Skeletal muscle satellite cell (primary cell): ENCODE measurements around the gene MGST3.
"Not testable (repeated sequence)": the region's sequence is repeated elsewhere in the genome, so short reads cannot be mapped to it uniquely, and the experiment has no call there.

Experiments used
- H3K27me3 ChIP-seq: 2 replicates; pipeline ENCODE4 v1.7.0; 2013; ENCODE audit warnings: low read length; ENCODE audit not compliant: control insufficient read depth, insufficient read depth
- H3K36me3 ChIP-seq: 2 replicates; pipeline ENCODE4 v1.7.0; 2013; ENCODE audit warnings: mild to moderate bottlenecking, control low read depth, low read length; ENCODE audit not compliant: insufficient read depth
- H3K4me1 ChIP-seq: 2 replicates; pipeline ENCODE4 v1.7.0; 2013; ENCODE audit warnings: low read length; ENCODE audit not compliant: control insufficient read depth, insufficient read depth
- H3K4me2 ChIP-seq: 2 replicates; pipeline ENCODE4 v1.7.0; 2013; ENCODE audit warnings: mild to moderate bottlenecking, low read length
- H3K4me3 ChIP-seq: 2 replicates; pipeline ENCODE4 v1.7.0; 2013; ENCODE audit warnings: low read length
- H3K9ac ChIP-seq: 2 replicates; pipeline ENCODE4 v1.7.0; 2013; ENCODE audit warnings: mild to moderate bottlenecking, low read depth, low read length, moderate library complexity
- H3K9me3 ChIP-seq: replicated peaks from 2 replicates; pipeline ENCODE4 v1.7.0; 2013; ENCODE audit warnings: mild to moderate bottlenecking, control low read depth, low read length

MGST3 gene

DNA sequence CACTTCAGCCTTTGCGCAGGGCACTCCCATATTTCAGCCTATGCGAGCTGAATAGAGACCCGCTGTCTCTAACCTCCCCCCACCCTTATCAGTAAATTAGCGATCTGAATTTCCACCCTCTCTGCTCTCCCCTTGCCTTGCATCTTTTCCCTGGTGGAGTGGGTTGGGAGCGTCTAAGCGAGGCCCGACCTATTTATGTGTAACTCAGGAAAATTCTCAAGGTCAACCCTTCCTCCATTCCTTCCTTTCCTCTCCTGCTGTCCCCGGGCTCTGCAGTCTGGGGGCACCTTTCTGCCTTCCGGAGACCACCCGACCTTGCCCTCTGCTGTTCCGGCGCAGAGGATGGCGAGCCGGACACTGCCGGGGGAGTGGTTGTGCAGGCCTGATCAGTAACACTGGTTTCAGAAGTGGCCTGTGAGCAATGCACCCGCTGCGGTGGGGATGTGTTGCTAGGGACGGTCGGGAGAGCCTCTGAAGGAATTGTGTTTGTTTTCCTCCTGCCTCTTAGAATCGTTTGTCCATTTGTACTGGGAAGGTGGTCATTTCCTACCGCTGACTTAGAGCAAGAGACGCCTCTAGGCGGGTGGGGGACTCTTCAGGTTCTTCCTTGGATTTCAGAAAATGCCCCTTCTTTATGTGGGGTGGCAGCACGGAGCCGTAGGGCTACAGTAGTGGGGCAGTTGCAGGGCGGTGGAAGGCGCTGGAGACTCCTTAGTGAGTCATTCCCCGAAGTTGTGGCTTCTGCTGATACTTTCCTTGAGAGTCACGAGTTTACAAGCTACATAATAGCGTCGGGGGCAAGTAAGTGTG, 513 bp downstream of the MGST3 start:
- H3K9ac ChIP-seq: peak overlapping the region; percentile 96
- no peaks in the 10 kb centered on the region for H3K27me3 ChIP-seq
- peaks cover 10% of the 10 kb centered on the region for H3K36me3 ChIP-seq
- peaks cover 24% of the 10 kb centered on the region for H3K4me1 ChIP-seq
- peak overlapping the region; percentile 99 for H3K4me3 ChIP-seq
- no peaks in the 10 kb centered on the region for H3K9me3 ChIP-seq
- peak overlapping the region; percentile 91 for H3K4me2 ChIP-seq

DNA sequence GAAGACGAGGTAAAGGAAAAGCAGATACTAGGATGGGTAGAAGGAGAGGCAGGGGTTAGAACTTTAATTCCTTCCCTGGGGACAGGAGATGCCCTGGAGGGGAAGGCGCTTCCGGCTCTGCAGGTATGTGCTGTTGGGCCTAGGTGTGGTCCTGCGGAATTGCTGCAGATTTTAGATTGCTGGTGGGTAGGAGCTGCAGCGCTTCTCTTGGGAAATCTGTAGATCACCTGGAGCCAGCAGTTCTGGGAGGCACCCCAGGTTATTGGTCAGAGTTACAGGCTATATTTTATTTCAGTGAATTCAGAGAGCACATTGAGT, 1.1 kb downstream of the MGST3 start:
- H3K4me1 ChIP-seq: peaks cover 24% of the 10 kb centered on the region
- peak overlapping the region; percentile 99 for H3K4me3 ChIP-seq
- peak overlapping the region; percentile 91 for H3K4me2 ChIP-seq
- peaks cover 10% of the 10 kb centered on the region for H3K36me3 ChIP-seq
- H3K9ac ChIP-seq: peak overlapping the region; percentile 96
- no peaks in the 10 kb centered on the region for H3K27me3 ChIP-seq
- H3K9me3 ChIP-seq: no peaks in the 10 kb centered on the region

DNA sequence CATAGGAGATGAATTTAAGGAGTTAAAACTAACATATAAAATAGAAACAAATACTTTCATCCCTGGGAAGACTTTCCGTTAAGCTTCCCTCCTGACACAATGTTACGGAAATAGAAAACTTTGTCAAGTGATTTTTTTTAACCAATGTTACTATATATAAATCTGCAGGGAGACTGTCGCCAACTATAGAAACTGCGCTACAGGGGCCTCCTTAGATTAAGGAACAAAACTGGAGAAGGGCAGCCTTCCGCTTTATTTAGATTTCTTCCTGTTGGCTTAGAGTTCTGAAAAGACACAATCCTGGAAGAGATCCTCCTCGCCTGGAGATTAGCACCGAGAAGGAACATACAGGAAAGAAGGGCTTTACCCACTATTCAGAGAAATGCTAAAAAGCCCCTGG, 1.5 kb downstream of the MGST3 start:
- no peaks in the 10 kb centered on the region for H3K27me3 ChIP-seq
- H3K36me3 ChIP-seq: peaks cover 13% of the 10 kb centered on the region
- H3K4me3 ChIP-seq: peak overlapping the region; percentile 99
- no peaks in the 10 kb centered on the region for H3K9me3 ChIP-seq
- H3K4me1 ChIP-seq: peaks cover 28% of the 10 kb centered on the region
- H3K9ac ChIP-seq: peak overlapping the region; percentile 96
- peak overlapping the region; percentile 91 for H3K4me2 ChIP-seq

DNA sequence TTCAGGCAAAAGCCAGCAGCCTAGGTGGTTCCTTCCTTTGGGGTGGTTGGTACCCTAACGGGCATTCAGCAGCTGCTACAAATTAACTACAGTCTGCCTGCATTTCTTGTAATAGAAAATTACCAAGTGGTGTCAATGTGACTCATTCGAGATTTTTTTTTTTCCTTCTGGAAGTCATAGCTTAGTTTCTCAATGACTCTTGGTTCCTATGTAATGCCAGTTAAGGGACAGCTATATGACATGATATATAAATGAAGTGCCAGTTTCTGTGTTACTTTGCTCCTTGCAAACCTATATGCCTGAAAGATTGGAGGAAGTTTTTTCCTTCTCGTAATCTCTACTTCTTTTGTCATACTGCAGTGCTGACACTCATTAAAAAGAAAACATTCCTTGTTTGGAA, 2.6 kb downstream of the MGST3 start:
- Histone ChIP-seq H3K27me3 (no peaks in the 10 kb centered on the region), H3K4me1 (peaks cover 29% of the 10 kb centered on the region), H3K9me3 (no peaks in the 10 kb centered on the region), H3K4me3 (peak overlapping the region; percentile 31), H3K9ac (no peak overlapping the region), H3K36me3 (peaks cover 14% of the 10 kb centered on the region), H3K4me2 (peak overlapping the region; percentile 91)

DNA sequence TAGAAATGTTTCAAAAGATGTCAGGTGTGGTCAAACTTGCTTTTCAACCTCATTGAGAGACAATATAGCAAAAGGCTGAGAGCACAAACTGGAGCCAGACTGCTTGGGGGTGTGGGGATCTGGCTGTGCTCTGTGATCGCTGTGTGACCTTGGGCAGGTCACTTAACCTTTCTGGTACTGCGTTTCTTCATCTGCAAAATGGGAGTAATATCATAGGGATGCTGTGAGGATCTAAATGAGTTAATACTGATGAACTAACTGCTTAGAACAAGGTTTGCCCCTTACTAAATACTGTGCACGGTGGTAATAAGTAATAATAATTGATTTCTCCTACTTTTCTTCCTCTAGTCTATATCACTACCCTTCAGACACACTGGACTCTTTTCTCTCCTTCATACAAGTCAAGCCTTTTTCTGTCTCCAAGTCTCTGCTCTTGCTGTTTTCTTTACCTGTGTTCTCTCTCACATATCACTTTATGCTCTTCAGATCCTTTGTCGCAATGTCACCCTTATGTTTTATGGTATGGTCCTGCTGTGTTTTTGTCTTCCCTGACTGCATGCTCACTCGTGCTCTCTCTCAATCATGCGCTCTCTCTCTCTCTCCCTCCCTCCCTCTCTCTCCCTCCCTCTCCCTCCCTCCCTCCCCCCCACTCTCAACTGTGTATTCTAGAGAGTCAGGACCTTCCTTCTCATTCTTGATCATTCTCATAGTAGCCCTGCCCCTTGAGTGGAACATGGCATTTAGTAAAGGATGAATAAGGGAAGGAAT, 3.3 kb downstream of the MGST3 start:
- H3K27me3 ChIP-seq: no peaks in the 10 kb centered on the region

DNA sequence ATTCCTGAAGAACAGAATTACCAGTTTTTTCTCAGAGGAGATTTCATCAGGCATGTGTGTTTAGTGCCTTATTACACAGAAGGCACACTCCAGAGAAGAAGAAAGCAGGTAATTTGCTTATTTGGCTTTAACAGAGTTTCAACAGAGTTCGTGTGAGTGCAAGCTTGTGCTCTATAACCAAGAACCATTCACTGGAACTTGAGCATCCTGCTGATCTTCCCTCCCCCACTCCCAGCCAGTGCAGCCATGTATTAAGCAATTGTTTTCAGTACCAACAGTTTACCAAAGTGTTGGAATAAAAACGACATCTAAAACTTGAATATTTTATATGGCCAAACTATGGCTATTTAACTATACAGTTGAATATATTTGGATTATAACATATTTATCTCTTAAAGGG, 4.3 kb downstream of the MGST3 start:
- Histone ChIP-seq H3K4me1 (peaks cover 29% of the 10 kb centered on the region), H3K36me3 (peaks cover 19% of the 10 kb centered on the region), H3K4me2 (no peak overlapping the region), H3K9me3 (no peaks in the 10 kb centered on the region), H3K9ac (no peak overlapping the region), H3K4me3 (no peak overlapping the region), H3K27me3 (no peaks in the 10 kb centered on the region)

More for the DNA sequence above, 3.3 kb downstream of the MGST3 start:
- H3K36me3 ChIP-seq: peaks cover 14% of the 10 kb centered on the region
- peak overlapping the region; percentile 91 for H3K4me2 ChIP-seq
- H3K4me3 ChIP-seq: no peak overlapping the region
- H3K9ac ChIP-seq: no peak overlapping the region
- H3K4me1 ChIP-seq: peaks cover 29% of the 10 kb centered on the region
- no peaks in the 10 kb centered on the region for H3K9me3 ChIP-seq

DNA sequence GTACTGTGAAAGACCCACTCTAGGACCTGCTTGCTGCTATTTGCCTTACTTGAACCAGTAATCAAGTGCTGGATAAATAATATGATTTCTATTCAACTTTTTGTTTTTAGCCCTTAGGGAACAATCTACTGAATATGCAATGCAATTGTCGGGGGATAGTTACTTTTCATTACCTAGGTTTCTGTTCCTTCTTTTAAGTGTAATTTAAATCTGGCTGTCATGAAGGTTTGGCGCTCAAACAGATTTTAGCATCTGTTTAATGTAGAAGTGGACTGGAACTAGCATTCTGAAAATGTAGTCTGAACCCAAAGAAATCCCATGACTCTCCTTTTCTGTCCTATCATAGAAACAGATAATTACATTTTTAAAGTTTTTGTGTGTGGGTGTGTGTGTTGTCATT, 4.8 kb downstream of the MGST3 start:
- H3K9me3 ChIP-seq: no peaks in the 10 kb centered on the region
- no peak overlapping the region for H3K9ac ChIP-seq
- peaks cover 29% of the 10 kb centered on the region for H3K4me1 ChIP-seq
- H3K27me3 ChIP-seq: no peaks in the 10 kb centered on the region
- H3K4me3 ChIP-seq: no peak overlapping the region
- H3K4me2 ChIP-seq: no peak overlapping the region
- peaks cover 19% of the 10 kb centered on the region for H3K36me3 ChIP-seq

DNA sequence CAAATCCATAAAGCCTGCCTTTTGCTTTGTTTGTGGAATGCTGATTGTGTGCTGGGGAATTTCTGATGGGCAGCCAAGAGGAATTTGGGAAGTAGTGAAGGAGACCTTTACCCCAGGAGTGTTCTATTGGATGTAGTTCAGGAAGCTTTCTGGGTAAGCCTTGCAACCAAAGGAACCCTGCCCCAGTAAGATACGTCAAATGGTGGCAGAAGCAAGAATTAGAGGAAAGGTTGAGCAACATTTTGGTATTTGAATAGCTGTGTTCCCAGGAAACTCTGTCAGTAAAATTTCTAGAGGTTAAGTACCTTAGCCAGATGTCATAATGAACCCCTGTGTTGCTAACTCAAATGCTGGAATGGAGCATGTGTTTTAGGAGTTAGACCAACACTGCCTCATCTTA, 6.4 kb downstream of the MGST3 start:
- Histone ChIP-seq H3K4me3 (no peak overlapping the region), H3K27me3 (no peaks in the 10 kb centered on the region), H3K9ac (no peak overlapping the region), H3K36me3 (peaks cover 19% of the 10 kb centered on the region), H3K4me1 (peaks cover 24% of the 10 kb centered on the region), H3K4me2 (no peak overlapping the region), H3K9me3 (no peaks in the 10 kb centered on the region)

DNA sequence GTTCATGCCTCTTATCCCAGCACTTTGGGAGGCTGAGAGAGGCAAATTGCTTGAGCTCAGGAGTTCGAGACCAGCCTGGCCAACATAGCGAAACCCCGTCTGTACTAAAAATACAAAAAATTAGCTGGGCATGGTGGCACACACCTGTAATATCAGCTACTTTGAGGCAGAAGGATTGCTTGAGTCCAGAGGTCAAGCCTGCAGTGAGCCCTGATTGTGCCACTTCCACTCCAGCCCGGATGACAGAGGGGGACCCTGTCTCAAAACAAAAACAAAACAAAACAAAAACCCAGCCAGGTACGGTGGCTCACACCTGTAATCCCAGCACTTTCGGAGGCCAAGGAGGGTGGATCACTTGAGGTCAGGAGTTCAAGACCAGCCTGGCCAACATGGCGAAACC, 7.2 kb downstream of the MGST3 start:
- peaks cover 19% of the 10 kb centered on the region for H3K36me3 ChIP-seq
- H3K9me3 ChIP-seq, H3K4me2 ChIP-seq, H3K27me3 ChIP-seq, H3K4me3 ChIP-seq, H3K9ac ChIP-seq: not testable (repeated sequence)
- peaks cover 16% of the 10 kb centered on the region for H3K4me1 ChIP-seq

DNA sequence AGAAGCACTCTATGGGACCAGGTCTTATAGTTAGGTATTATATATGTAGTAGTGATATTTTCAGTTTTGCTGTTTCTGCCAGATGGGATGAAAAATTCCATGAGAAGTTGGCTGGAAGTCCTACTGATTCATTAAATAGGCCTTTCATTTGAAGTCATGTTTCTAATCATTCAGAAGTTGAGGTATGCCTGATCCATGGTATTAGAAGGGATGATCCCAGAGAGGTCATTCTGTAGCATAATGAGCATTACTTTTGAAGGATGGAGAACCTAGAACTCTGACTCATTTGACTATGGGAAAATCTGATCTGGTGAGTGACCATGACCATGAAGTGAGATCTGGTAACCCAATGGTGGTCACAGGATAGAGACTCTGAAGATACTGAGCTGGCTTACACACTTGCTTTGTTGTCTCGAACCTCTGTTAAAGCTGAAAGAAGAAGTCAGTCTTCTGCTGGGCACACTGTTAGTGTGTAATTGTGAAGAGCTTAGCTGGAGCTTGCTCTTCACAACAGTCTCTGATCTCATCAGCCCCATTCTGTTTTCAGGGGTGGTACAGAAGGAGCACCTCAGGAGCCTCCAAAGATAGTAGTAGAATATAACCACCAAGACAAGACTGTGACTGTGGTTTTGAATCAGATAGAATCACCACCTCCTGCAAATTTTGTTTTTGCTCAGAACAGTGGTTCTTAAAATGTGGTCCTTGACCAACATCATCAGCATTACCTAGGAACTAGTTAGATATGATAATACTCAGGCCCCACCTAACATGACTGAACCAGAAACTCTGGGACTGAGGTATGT, 9.0 kb downstream of the MGST3 start:
- Histone ChIP-seq H3K4me3 (no peak overlapping the region), H3K4me1 (peaks cover 4% of the 10 kb centered on the region), H3K4me2 (no peak overlapping the region), H3K36me3 (peaks cover 19% of the 10 kb centered on the region), H3K27me3 (no peaks in the 10 kb centered on the region), H3K9ac (no peak overlapping the region), H3K9me3 (no peaks in the 10 kb centered on the region)

DNA sequence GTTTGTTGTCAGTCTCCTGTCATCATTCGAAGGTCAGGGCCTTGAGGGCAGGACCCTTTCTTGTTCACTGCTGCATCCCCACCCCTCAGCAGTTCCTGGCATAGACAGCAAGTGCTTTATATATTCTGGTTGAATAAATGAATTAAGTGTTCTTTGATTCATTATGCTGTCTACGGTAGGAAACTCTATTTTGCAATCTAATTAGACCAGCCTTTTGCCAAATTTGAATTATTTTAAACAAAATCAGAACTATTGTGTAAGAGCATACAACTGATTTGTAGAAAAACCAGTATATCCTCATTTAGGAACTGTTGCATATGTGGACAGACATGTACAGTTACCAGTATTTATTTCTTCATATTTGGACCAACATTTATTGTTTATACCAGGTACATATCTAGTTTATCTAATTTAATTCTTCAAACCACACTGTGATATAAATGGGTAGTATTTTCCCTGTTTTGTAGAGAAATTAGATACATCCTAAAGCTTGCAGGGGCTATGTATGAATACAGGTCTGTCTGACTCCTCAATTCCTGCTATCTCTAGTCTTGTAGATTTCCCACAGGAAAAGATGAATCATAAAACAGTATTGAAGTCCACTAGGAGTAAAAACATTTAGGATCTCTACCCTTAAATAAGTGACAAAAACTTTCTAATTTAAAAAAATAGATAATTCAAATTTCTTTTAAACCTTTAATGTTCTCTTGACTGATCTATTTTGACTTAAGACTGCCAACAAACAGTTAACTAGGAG, 10.4 kb downstream of the MGST3 start:
- H3K4me1 ChIP-seq: peaks cover 4% of the 10 kb centered on the region
- no peaks in the 10 kb centered on the region for H3K27me3 ChIP-seq
- H3K4me3 ChIP-seq: no peak overlapping the region
- H3K4me2 ChIP-seq: no peak overlapping the region
- H3K9me3 ChIP-seq: no peaks in the 10 kb centered on the region
- no peak overlapping the region for H3K9ac ChIP-seq
- H3K36me3 ChIP-seq: peaks cover 14% of the 10 kb centered on the region
